ENCODE measurements around the gene COMMD6.
A peak's percentile ranks its signal among the peaks of the same experiment; 100 is the strongest.

COMMD6 gene

GRCh38 chr13:75537401-75538365 lies at the start of gene COMMD6:
Gene COMMD6 (minus strand): TSS chr13:75537841. CDS start chr13:75537805, 36 bp downstream.
- H2AFZ ChIP-seq (ENCODE audit: low read length): peak within 1 kb of the TSS; percentile 97
- H3K4me3 ChIP-seq (ENCODE audit: low read depth, low read length, poor library complexity, severe bottlenecking): peak within 1 kb of the TSS; percentile 75
- no peaks in the 10 kb centered on the region for H3K9me3 ChIP-seq (ENCODE audit: low read length)
- no peaks in the 10 kb centered on the region for H3F3A ChIP-seq (ENCODE audit: insufficient read depth, low read length)
- H3K4me1 ChIP-seq (ENCODE audit: insufficient read depth, low read length, severe bottlenecking): peaks cover 18% of the 10 kb centered on the region
- H3K9ac ChIP-seq (ENCODE audit: low read length): peak within 1 kb of the TSS; percentile 73
- no peak for TF ChIP-seq EZH2 (IDR thresholded peaks at IDR 0.05; ENCODE audit: borderline replicate concordance, low read length)
- TF ChIP-seq, protein P1, sequence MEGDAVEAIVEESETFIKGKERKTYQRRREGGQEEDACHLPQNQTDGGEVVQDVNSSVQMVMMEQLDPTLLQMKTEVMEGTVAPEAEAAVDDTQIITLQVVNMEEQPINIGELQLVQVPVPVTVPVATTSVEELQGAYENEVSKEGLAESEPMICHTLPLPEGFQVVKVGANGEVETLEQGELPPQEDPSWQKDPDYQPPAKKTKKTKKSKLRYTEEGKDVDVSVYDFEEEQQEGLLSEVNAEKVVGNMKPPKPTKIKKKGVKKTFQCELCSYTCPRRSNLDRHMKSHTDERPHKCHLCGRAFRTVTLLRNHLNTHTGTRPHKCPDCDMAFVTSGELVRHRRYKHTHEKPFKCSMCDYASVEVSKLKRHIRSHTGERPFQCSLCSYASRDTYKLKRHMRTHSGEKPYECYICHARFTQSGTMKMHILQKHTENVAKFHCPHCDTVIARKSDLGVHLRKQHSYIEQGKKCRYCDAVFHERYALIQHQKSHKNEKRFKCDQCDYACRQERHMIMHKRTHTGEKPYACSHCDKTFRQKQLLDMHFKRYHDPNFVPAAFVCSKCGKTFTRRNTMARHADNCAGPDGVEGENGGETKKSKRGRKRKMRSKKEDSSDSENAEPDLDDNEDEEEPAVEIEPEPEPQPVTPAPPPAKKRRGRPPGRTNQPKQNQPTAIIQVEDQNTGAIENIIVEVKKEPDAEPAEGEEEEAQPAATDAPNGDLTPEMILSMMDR (IDR thresholded peaks at IDR 0.05; ENCODE audit: low read length): no peak
- H3K27me3 ChIP-seq (ENCODE audit: insufficient read depth, low read length): no peaks in the 10 kb centered on the region
- peaks cover 14% of the 10 kb centered on the region; the same call in 1 of the 2 replicates for H3K36me3 ChIP-seq (ENCODE audit: insufficient read depth, low read length)
- H3K79me2 ChIP-seq (ENCODE audit: insufficient read depth, low read length): peaks cover 7% of the 10 kb centered on the region; the same call in 1 of the 2 replicates
- peak within 1 kb of the TSS; percentile 73 for H3K4me2 ChIP-seq (ENCODE audit: low read length)
- H4K20me1 ChIP-seq (ENCODE audit: insufficient read depth, low read length): no peaks in the 10 kb centered on the region
- H3K27ac ChIP-seq (ENCODE audit: low read depth, low read length, poor library complexity, severe bottlenecking): no peak within 1 kb of the TSS
- no peaks in the 10 kb centered on the region for H3K9me2 ChIP-seq (ENCODE audit: low read depth, low read length)

- Histone ChIP-seq H4K20me1 (ENCODE audit: insufficient read depth, low read length) (no peaks in the 10 kb centered on the region), H3K9ac (ENCODE audit: low read length) (no peak overlapping the region), H3K27me3 (ENCODE audit: insufficient read depth, low read length) (no peaks in the 10 kb centered on the region), H3K4me2 (ENCODE audit: low read length) (no peak overlapping the region), H3K9me2 (ENCODE audit: low read depth, low read length) (no peaks in the 10 kb centered on the region), H3K4me1 (ENCODE audit: insufficient read depth, low read length, severe bottlenecking) (no peaks in the 10 kb centered on the region), H2AFZ (ENCODE audit: low read length) (no peak overlapping the region), H3K36me3 (ENCODE audit: insufficient read depth, low read length) (peaks cover 78% of the 10 kb centered on the region), H3K79me2 (ENCODE audit: insufficient read depth, low read length) (no peaks in the 10 kb centered on the region), H3K4me3 (ENCODE audit: low read depth, low read length, poor library complexity, severe bottlenecking) (no peak overlapping the region), H3K9me3 (ENCODE audit: low read length) (peaks cover 23% of the 10 kb centered on the region), H3F3A (ENCODE audit: insufficient read depth, low read length) (no peaks in the 10 kb centered on the region), H3K27ac (ENCODE audit: low read depth, low read length, poor library complexity, severe bottlenecking) (no peak overlapping the region)
- TF ChIP-seq EZH2 (IDR thresholded peaks at IDR 0.05; ENCODE audit: borderline replicate concordance, low read length): no peak
- TF ChIP-seq, protein P1 (IDR thresholded peaks at IDR 0.05; ENCODE audit: low read length): no peak
Observed at GRCh38 chr13:75585153-75585552, 47.5 kb upstream of the COMMD6 start.

DNA sequence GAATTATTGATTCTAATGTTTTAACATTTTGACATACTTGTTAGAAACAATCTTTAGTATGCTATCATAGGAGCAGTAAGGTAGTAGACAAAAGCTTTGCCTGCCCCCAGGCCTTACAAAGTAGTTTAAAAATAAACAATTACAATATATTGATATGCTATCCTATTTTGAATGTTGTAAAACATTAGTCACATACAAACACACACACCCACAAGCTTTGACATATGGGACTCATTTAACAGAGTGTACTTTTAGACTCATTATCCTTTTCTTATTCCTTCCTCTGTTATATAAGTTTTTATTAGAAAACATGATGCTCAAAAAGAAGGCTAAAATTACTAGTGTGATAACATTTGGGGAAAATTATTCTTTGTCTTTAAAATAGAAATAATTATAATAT lies 45.5 kb upstream of the COMMD6 start:
- no peak overlapping the region for H3K27ac ChIP-seq (ENCODE audit: low read depth, low read length, poor library complexity, severe bottlenecking)
- H3K4me1 ChIP-seq (ENCODE audit: insufficient read depth, low read length, severe bottlenecking): no peaks in the 10 kb centered on the region
- H2AFZ ChIP-seq (ENCODE audit: low read length): no peak overlapping the region
- H3K27me3 ChIP-seq (ENCODE audit: insufficient read depth, low read length): no peaks in the 10 kb centered on the region
- TF ChIP-seq, protein P1 (IDR thresholded peaks at IDR 0.05; ENCODE audit: low read length): no peak
- no peak for TF ChIP-seq EZH2 (IDR thresholded peaks at IDR 0.05; ENCODE audit: borderline replicate concordance, low read length)
- H3K9me3 ChIP-seq (ENCODE audit: low read length): peaks cover 23% of the 10 kb centered on the region
- H3K79me2 ChIP-seq (ENCODE audit: insufficient read depth, low read length): no peaks in the 10 kb centered on the region
- no peak overlapping the region for H3K4me2 ChIP-seq (ENCODE audit: low read length)
- peaks cover 63% of the 10 kb centered on the region for H3K36me3 ChIP-seq (ENCODE audit: insufficient read depth, low read length)
- H3F3A ChIP-seq (ENCODE audit: insufficient read depth, low read length): no peaks in the 10 kb centered on the region
- H3K4me3 ChIP-seq (ENCODE audit: low read depth, low read length, poor library complexity, severe bottlenecking): no peak overlapping the region
- no peaks in the 10 kb centered on the region for H4K20me1 ChIP-seq (ENCODE audit: insufficient read depth, low read length)
- H3K9ac ChIP-seq (ENCODE audit: low read length): no peak overlapping the region
- H3K9me2 ChIP-seq (ENCODE audit: low read depth, low read length): no peaks in the 10 kb centered on the region

Data from OCI-LY1 (cell line).